CD14-positive monocyte (primary cell): ENCODE measurements around the gene ZNF423. TPM values are rescaled to one million over a fixed set of nuclear protein-coding genes. Genes with fewer than 3 reads are reported as not detected.

Experiments
- DNase-seq, 3 donors: peaks; one replicate each; pipeline ENCODE4 v3.0.0-alpha.2; 2011 to 2022
- H2AFZ ChIP-seq: 2 replicates; pipeline ENCODE4 v1.6.0; 2012; ENCODE audit warnings: mild to moderate bottlenecking, low read depth, low read length, inconsistent platforms; ENCODE audit not compliant: insufficient read depth, poor library complexity, severe bottlenecking
- H3K27ac ChIP-seq, 2 donors: 1 replicate in 1 of 2; 2 replicates in 1 of 2; pipeline ENCODE4 v1.5.1; 2012 to 2013; ENCODE audit warnings: low read length in 2 of 2, control low read depth in 1 of 2, inconsistent platforms in 1 of 2, low read depth in 1 of 2, mild to moderate bottlenecking in 1 of 2
- H3K27me3 ChIP-seq, 2 donors: one replicate each; pipeline versions ENCODE4 v1.6.0 to v1.6.1; 2011 to 2013; ENCODE audit warnings: low read length in 2 of 2; ENCODE audit not compliant: control insufficient read depth in 2 of 2, insufficient read depth in 2 of 2
- H3K36me3 ChIP-seq, 2 donors: replicated peaks in 1 of 2; 1 replicate in 1 of 2; 2 replicates in 1 of 2; pipeline versions ENCODE4 v1.5.1 to v1.6.1; 2012 to 2013; ENCODE audit warnings: low read length in 2 of 2, control low read depth in 1 of 2, inconsistent platforms in 1 of 2, mild to moderate bottlenecking in 1 of 2; ENCODE audit not compliant: insufficient read depth in 2 of 2, control insufficient read depth in 1 of 2
- H3K4me1 ChIP-seq, 2 donors: 1 replicate in 1 of 2; 2 replicates in 1 of 2; pipeline versions ENCODE4 v1.5.1 to v1.6.1; 2012 to 2013; ENCODE audit warnings: low read length in 2 of 2, control low read depth in 1 of 2, inconsistent platforms in 1 of 2, mild to moderate bottlenecking in 1 of 2, moderate library complexity in 1 of 2; ENCODE audit not compliant: insufficient read depth in 2 of 2, control insufficient read depth in 1 of 2
- H3K4me2 ChIP-seq: replicated peaks from 2 replicates; pipeline ENCODE3; 2012; ENCODE audit warnings: low read length, moderate library complexity, mild to moderate bottlenecking; ENCODE audit not compliant: poor library complexity, severe bottlenecking; ENCODE audit errors: extremely low read depth
- H3K4me3 ChIP-seq, 3 experiments: fragments of 200-600 bp in 1 of 3; sonication (generic) in 1 of 3; replicated peaks in 1 of 3; 1 replicate in 2 of 3; 2 replicates in 1 of 3; pipeline ENCODE4 v1.5.1; 2011 to 2013; ENCODE audit warnings: low read length in 3 of 3, mild to moderate bottlenecking in 3 of 3, control low read depth in 2 of 3, low read depth in 2 of 3, inconsistent platforms in 1 of 3, moderate library complexity in 1 of 3
- H3K79me2 ChIP-seq: 2 replicates; pipeline ENCODE4 v1.6.0; 2012; ENCODE audit warnings: mild to moderate bottlenecking, control low read depth, inconsistent platforms, low read length, moderate library complexity; ENCODE audit not compliant: insufficient read depth
- H3K9ac ChIP-seq: 2 replicates; pipeline ENCODE4 v1.6.0; 2017; ENCODE audit warnings: low read length, mild to moderate bottlenecking; ENCODE audit not compliant: insufficient read depth, poor library complexity, severe bottlenecking
- H3K9me3 ChIP-seq, 2 donors: replicated peaks in 1 of 2; 1 replicate in 1 of 2; 2 replicates in 1 of 2; pipeline versions ENCODE4 v1.5.1 to v1.6.1; 2012 to 2013; ENCODE audit warnings: low read length in 2 of 2, control low read depth in 1 of 2; ENCODE audit not compliant: control insufficient read depth in 1 of 2, insufficient read depth in 1 of 2
- H4K20me1 ChIP-seq: 2 replicates; pipeline ENCODE4 v1.6.0; 2012; ENCODE audit warnings: mild to moderate bottlenecking, low read length, control low read depth, moderate library complexity; ENCODE audit not compliant: insufficient read depth
- H3K27ac Mint-ChIP-seq, 7 donors: one replicate each; pipeline ENCODE4 v1.8.0; 2020; ENCODE audit warnings: mild to moderate bottlenecking in 7 of 7, mixed read lengths in 7 of 7, moderate library complexity in 6 of 7, inconsistent platforms in 2 of 7
- H3K27me3 Mint-ChIP-seq, 3 donors: one replicate each; pipeline ENCODE4 v1.8.0; 2021 to 2022; ENCODE audit warnings: low read depth in 3 of 3, mild to moderate bottlenecking in 3 of 3, mixed read lengths in 3 of 3, moderate library complexity in 3 of 3, inconsistent platforms in 1 of 3
- H3K36me3 Mint-ChIP-seq, 2 donors: one replicate each; pipeline ENCODE4 v1.8.0; 2020; ENCODE audit warnings: mixed read lengths in 2 of 2, inconsistent platforms in 1 of 2, mild to moderate bottlenecking in 1 of 2
- H3K4me1 Mint-ChIP-seq: one replicate; pipeline ENCODE4 v1.8.0; 2020; ENCODE audit warnings: mild to moderate bottlenecking, mixed read lengths
- H3K4me3 Mint-ChIP-seq, 2 donors: one replicate each; pipeline ENCODE4 v1.8.0; 2020; ENCODE audit warnings: mild to moderate bottlenecking in 2 of 2, mixed read lengths in 2 of 2, moderate library complexity in 1 of 2
- H3K9me3 Mint-ChIP-seq, 7 donors: one replicate each; pipeline ENCODE4 v1.8.0; 2020 to 2022; ENCODE audit warnings: mixed read lengths in 7 of 7, mild to moderate bottlenecking in 6 of 7, moderate library complexity in 6 of 7, inconsistent platforms in 2 of 7
- WGBS: methylation state at CpG from one replicate; pipeline ENCODE4 v1.1.5; 2013; ENCODE audit warnings: missing lambda C conversion rate; ENCODE audit not compliant: insufficient coverage; 5-methylcytosine and 5-hydroxymethylcytosine counted together
- intact Hi-C, 2 donors: fragments of 100-400 bp; cut with micrococcal nuclease; formaldehyde crosslinking; loops; one replicate each; pipeline versions ENCODE4 v1.15.0 to v1.15.1; 2023
- polyA plus RNA-seq, 3 donors: library from polyadenylated mRNA; depleted of rRNA in 1 of 3; unstranded in 2 of 3; stranded (reverse) in 1 of 3; fragments of 300-500 nt in 2 of 3; fragments of >200 nt in 1 of 3; fragmentation: Illumina TruSeq in 2 of 3; gene quantifications; 1 replicate in 2 of 3; 2 replicates in 1 of 3; pipeline ENCODE4 v1.2.3, GENCODE V29; 2012 to 2021
- TF ChIP-seq, protein P1 (sequence below): fragments of 200-600 bp; IDR thresholded peaks from one replicate; pipeline ENCODE4 v1.8.0; 2022; ENCODE audit warnings: antibody characterized with exemption, mild to moderate bottlenecking

The ZNF423 gene
- polyA plus RNA-seq, 3 donors, result not detected

DNA sequence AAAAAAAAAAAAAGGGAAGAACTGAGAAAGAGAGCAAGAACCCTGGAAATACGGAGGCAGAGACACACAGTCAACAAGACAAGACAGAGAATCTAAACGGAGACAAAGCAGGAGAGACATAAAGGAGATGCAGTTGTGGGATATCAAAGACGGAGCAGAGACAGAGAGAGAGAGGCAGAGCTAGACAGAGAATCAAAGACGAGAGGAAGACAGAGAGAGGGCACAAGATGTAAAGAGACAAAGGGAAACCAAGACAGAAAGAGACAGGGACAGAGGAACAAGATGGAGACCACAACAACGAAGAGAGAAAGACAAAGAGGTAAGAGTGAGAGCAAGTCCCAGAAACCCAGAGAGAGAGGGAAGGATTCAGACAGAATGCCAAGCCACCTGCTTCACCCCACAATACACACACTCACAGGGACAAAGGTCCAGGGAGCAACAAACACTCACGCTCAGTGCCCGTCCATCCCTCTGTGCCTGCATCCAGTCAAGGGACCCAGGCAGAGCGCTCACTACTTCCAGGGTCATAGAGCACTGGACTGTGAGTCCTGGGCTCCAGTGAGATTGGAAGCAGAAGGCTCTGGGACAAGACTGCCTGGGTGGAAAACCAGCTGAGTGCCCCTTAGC, 393.4 kb downstream of the ZNF423 start:
- 85% methylated on average over 7 of the region's 8 CpGs for WGBS
- H3K36me3 Mint-ChIP-seq, result no peaks in the 10 kb centered on the region
- Histone ChIP-seq H3K4me3 (no peak overlapping the region), H4K20me1 (no peaks in the 10 kb centered on the region), H3K4me2 (no peak overlapping the region), H3K36me3 (no peaks in the 10 kb centered on the region), H3K9ac (no peak overlapping the region), H2AFZ (no peak overlapping the region), H3K4me1 (no peaks in the 10 kb centered on the region), H3K27me3 (peaks cover 0 to 20% of the 10 kb centered on the region in 2 donors), H3K27ac (no peak overlapping the region), H3K9me3 (no peaks in the 10 kb centered on the region), H3K79me2 (no peaks in the 10 kb centered on the region)
- intact Hi-C loops, result no loop called here
- DNase-seq, result no peak
- peaks cover 0 to 3% (median 0%) of the 10 kb centered on the region in 7 donors for H3K9me3 Mint-ChIP-seq
- H3K4me1 Mint-ChIP-seq, result peaks cover 3% of the 10 kb centered on the region
- peaks cover 12 to 23% (median 22%) of the 10 kb centered on the region in 3 donors for H3K27me3 Mint-ChIP-seq
- H3K27ac Mint-ChIP-seq, result no peak overlapping the region
- H3K4me3 Mint-ChIP-seq, result no peak overlapping the region
- TF ChIP-seq, protein P1, sequence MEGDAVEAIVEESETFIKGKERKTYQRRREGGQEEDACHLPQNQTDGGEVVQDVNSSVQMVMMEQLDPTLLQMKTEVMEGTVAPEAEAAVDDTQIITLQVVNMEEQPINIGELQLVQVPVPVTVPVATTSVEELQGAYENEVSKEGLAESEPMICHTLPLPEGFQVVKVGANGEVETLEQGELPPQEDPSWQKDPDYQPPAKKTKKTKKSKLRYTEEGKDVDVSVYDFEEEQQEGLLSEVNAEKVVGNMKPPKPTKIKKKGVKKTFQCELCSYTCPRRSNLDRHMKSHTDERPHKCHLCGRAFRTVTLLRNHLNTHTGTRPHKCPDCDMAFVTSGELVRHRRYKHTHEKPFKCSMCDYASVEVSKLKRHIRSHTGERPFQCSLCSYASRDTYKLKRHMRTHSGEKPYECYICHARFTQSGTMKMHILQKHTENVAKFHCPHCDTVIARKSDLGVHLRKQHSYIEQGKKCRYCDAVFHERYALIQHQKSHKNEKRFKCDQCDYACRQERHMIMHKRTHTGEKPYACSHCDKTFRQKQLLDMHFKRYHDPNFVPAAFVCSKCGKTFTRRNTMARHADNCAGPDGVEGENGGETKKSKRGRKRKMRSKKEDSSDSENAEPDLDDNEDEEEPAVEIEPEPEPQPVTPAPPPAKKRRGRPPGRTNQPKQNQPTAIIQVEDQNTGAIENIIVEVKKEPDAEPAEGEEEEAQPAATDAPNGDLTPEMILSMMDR, result no peak

DNA sequence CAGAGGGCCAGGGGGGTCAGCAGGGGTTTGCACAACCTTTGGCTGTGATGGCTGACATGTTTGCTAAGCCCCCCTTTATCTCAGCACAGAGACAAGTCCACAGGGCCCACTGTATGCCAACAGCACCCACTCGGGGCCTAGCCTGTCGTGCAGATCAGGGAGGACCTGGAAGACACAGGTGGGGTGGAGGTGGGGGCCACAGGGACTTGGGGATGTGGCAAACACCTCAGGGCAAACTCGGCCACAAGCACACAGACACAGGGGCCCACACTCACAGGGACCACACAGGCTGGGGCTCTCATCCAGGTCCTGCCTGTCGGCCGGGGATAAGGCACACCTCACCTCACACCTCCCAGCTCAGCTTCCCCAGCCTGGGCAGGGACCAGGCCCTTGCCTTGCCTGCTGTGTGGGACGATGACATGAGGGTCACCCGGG, 394.4 kb downstream of the ZNF423 start:
- Histone ChIP-seq H3K9me3 (no peaks in the 10 kb centered on the region), H4K20me1 (no peaks in the 10 kb centered on the region), H3K36me3 (no peaks in the 10 kb centered on the region), H3K79me2 (no peaks in the 10 kb centered on the region), H3K4me2 (no peak overlapping the region), H3K4me1 (no peaks in the 10 kb centered on the region), H2AFZ (no peak overlapping the region), H3K27ac (no peak overlapping the region), H3K4me3 (no peak overlapping the region), H3K27me3 (peaks cover 0 to 20% of the 10 kb centered on the region in 2 donors), H3K9ac (no peak overlapping the region)
- H3K27ac Mint-ChIP-seq, result no peak overlapping the region
- H3K36me3 Mint-ChIP-seq, result no peaks in the 10 kb centered on the region
- TF ChIP-seq, protein P1, result no peak
- no peak for DNase-seq
- intact Hi-C loops, result no loop called here
- no peak overlapping the region for H3K4me3 Mint-ChIP-seq
- H3K4me1 Mint-ChIP-seq, result peaks cover 3% of the 10 kb centered on the region
- WGBS, result 85% methylated on average over 2 of the region's 7 CpGs
- peaks cover 12 to 23% (median 22%) of the 10 kb centered on the region in 3 donors for H3K27me3 Mint-ChIP-seq
- peaks cover 0 to 3% (median 0%) of the 10 kb centered on the region in 7 donors for H3K9me3 Mint-ChIP-seq
